K562 treated with DMSO at 1 percent for 12 hours (cell line): ENCODE data around the gene YY1. TPM values are rescaled to one million over a fixed set of nuclear protein-coding genes. Genes with fewer than 3 reads are reported as not detected.

Experiments used
- total RNA-seq: library from RNA; unstranded; fragments of 300-600 nt; gene quantifications from 2 replicates; pipeline ENCODE4 v1.2.3, GENCODE V29; 2022; ENCODE audit not compliant: insufficient read depth

The YY1 gene
- 17.4 and 40.5 TPM in 2 replicates for total RNA-seq

GRCh38 chr14:100238419-100239210, at the start of gene YY1:
Gene YY1, plus strand, starts transcription at chr14:100239144. Its CDS starts 101 bp downstream, at chr14:100239245.

GRCh38 chr14:100306101-100306997, 67.4 kb downstream of the YY1 start, which contains the start of gene SLC25A29:
Gene SLC25A29, minus strand, starts transcription at chr14:100306444. Its CDS starts 212 bp downstream, at chr14:100306232.

GRCh38 chr14:100323121-100323941, 84.4 kb downstream of the YY1 start, which contains the start of gene SLC25A47:
Gene SLC25A47, plus strand, starts transcription at chr14:100323339. Its CDS starts 76 bp downstream, at chr14:100323415.

Other genes starting within 250 kb of the YY1 start
- 21.4 and 38.4 TPM in 2 replicates for gene EVL, start 173.7 kb upstream of the YY1 start, total RNA-seq
- 1.4 and 4.3 TPM in 2 replicates for gene DEGS2, start 79.5 kb upstream of the YY1 start, total RNA-seq
- 3.0 and 4.0 TPM in 2 replicates for gene SLC25A29, start 67.3 kb downstream of the YY1 start, total RNA-seq
- not detected in 2 replicates for gene SLC25A47, start 84.2 kb downstream of the YY1 start, total RNA-seq
- gene WDR25, start 137.3 kb downstream of the YY1 start, total RNA-seq, result 14.3 and 16.3 TPM in 2 replicates